ENCODE data around the gene TMC7.
A peak's percentile ranks its signal among the peaks of the same experiment; 100 is the strongest.

The TMC7 gene

DNA sequence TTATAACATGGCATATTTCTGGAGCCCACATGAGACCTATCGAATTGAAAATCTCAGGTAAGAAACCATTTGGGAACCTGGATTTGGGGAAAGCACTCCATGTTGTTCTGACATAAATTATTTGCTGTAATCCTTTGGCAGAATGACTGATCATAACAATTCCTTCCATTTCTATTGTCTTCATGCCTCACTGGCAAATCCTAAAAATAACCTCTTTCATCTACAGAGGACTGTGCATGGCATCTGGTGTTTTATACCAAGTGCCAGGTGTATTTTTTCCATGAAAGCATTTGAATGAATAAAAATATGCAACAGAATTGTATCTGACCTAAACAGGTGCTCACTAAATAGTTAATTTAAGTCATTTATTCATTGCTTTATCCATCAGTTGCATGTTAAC is 50.0 kb downstream of the TMC7 start:
- no peak for DNase-seq

- no peak for DNase-seq
Measured at GRCh38 chr16:19040400-19040799, 56.7 kb downstream of the TMC7 start.

GRCh38 chr16:19044769-19045168 is 61.0 kb downstream of the TMC7 start:
- no peak for DNase-seq

- DNase-seq = no peak
Measured at GRCh38 chr16:19046062-19046461, 62.3 kb downstream of the TMC7 start.

GRCh38 chr16:19062706-19063105 is 79.0 kb downstream of the TMC7 start:
- DNase-seq = no peak

DNA sequence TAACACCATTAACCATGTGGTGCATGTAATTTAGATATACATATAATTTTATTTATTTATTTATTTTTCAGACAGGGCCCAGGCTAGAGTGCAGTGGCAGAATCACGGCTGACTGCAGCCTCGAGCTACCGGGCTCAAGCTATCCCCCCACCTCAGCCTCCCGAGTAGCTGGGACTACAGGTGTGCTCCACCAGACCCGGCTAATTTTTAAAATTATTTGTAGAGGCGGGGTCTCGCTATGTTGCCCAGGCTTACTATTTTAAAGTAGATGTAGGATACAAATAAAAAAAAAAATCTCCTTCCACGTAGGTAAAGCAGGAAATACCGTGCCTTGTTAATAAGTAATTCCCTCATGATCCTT is 83.2 kb downstream of the TMC7 start:
- no peak for DNase-seq

- peak; percentile 98 for DNase-seq
Measured at GRCh38 chr16:19067349-19068236, 83.9 kb downstream of the TMC7 start, which contains the start of gene COQ7. TSS of gene COQ7 (plus strand) at chr16:19067614. CDS start at chr16:19067665, 51 bp downstream.

GRCh38 chr16:19068237-19068815 is 84.6 kb downstream of the TMC7 start:
- no peak for DNase-seq

- peak; percentile 19 for DNase-seq
Measured at GRCh38 chr16:19071811-19072777, 88.4 kb downstream of the TMC7 start.

GRCh38 chr16:19073344-19073743 is 89.6 kb downstream of the TMC7 start:
- DNase-seq = no peak

GRCh38 chr16:19073863-19074262 is 90.1 kb downstream of the TMC7 start:
- no peak for DNase-seq

DNA sequence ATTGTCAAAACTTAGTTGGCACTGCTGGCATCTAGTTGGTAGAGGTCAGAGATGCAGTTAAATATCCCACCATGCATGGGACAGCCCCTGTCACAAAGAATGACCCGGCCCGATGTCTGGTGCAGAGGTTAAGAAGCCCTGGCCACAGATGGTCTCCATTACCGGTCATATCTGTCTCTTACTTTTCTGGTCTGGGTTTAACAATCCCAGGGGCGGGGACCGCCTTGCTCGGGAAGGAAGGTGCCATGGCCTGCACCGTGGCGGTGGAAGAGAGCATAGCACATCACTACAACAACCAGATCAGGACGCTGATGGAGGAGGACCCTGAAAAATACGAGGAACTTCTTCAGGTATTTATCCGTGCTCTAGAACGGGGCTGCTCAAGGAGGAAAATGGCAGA is 91.8 kb downstream of the TMC7 start:
- no peak for DNase-seq

DNA sequence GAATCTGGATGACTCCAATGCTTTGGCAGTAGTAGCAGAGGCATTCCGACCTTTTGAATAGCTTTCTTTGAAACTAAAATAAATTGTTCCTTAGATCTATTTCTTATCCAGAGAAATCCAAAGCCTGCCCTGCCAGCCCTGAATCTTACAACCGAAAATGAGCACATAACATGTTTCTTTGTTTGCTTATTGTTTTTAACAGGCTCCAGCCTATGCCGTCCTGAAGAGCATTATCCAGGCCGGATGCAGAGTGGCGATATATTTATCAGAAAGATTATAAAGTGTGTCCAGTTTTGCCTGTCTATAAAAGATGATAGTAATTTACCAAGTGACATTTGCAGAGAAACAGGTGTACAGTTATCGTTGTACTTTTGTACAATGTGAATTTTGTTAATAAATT is 94.1 kb downstream of the TMC7 start:
- DNase-seq = no peak

- DNase-seq = no peak
Measured at GRCh38 chr16:19083670-19084069, 99.9 kb downstream of the TMC7 start.

DNA sequence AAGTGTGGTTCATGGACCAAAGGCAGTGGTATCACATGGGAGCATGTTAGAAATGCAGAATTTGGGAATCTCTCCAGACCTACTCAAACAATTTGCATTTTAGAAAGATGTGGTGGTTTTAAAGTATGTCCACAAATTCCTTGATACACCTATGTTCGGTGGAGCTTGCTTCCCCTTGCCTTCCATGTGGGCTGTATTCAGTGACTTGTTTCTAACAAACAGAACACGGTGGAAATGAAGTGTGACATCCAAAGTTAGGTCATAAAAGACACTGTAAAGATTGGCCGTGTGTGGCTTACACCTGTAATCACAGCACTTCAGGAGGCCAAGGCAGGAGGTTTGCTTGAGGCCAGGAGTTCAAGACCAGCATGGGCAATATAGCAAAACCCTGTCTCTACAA is 100.4 kb downstream of the TMC7 start:
- no peak for DNase-seq

DNA sequence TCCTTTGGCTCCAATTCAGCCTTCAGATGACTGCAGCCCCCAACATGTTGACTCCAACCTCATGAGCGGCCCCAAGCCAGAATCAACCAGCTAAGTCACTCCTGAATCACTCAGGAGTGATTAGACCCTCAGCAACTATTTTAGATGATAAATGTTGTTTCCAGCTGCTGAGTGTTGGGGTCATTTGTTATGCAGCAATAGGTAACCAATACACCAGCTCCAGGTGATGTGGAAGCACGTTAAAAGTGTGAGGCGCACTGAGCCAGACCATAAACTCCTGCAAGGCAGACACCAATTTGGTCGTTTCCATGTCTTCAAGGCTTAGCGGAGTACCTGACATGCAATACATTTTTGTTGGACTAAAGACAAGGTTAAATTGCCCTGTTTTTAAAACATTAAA is 101.1 kb downstream of the TMC7 start:
- DNase-seq = no peak

DNA sequence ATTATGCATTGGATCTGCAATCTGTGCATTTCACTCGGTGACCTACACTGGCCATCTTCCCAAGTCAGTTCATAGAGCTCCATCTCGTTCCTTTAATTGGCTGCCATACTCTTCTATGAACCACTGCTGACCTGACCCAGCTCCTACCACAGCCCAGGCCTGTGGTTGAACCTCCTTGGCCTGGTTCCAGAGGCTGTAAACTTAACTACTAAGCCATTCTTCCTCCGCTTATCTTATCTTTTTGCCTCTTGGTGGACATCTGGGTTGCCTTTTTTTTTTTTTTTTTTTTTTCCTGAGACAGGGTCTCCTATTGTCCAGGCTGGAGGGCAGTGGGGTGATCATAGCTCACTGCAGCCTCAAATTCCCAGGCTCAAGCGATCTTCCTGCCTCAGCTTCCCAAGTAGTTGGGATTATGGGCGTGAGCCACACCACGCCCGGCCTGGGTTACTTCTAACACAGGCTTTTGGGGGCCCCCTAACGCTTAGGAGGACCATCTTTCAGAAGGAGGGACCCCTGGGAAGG is 102.0 kb downstream of the TMC7 start:
- no peak for DNase-seq

DNA sequence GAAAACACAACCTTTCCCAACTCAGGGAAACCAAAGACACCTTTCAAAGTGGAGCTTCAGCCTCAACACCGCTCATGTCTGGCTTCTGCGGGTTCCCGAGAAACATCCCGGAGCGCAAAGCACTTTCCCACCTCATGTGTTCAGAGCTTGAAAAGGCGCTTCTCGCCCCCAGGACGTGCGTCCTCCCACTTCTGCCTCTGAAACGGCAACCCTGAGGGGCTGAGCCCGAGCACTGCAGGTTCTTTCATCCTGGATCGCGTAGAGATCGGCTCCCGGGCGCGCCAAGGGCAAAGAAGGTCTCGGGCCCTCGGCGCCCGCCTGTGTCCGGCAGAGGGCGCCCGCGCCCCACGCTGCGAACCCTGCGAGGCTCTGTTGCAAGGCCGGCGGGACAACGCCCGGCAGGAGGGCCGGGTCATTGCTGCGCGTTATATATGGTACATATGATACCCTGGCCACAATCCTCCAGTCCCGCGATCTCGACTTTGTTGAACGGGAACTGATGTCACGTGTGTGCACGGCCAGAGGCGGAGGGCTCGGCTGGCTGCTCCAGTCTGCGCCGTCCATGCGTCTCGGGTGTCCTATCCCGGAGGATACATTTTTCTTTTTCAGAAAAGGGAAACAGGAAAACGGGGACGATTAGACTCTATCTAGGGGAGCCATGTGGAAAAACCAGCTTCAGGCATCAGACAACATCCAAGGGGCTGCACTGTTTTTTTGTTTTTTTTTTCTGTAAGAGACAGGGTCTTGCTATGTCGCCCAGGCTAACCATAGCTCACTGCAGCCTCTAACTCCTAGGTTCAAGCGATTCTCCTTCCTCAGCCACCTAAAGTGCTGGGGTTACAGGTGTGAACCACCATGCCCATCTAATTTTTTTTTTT is 102.8 kb downstream of the TMC7 start:
- DNase-seq = peak; percentile 73

DNA sequence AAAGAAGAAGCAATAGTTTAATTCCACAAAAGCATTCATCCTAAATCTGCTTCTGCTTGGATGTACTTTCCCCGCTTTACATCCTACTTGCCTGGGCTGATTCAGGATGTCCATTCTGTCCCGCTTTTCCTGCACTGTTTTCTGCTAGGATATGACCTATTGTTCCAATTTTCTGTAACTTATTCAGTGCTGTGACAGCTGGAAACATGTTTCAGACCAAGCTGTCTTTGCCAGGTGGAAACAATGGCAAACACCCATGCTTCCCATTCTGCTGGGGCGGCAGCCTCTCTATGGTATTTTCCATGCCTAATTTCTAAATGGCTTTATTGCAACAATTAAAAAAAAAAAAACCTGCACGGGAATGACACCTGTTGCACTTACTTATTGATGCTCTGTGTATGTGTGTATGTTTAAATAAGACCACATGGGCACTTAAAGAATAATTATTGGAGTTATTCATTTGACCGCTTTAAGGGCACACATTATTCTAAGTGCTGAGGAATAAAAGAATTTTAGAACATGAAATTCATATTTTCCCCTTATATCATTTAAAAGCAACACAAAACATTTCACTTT is 104.7 kb downstream of the TMC7 start:
- DNase-seq = no peak

DNA sequence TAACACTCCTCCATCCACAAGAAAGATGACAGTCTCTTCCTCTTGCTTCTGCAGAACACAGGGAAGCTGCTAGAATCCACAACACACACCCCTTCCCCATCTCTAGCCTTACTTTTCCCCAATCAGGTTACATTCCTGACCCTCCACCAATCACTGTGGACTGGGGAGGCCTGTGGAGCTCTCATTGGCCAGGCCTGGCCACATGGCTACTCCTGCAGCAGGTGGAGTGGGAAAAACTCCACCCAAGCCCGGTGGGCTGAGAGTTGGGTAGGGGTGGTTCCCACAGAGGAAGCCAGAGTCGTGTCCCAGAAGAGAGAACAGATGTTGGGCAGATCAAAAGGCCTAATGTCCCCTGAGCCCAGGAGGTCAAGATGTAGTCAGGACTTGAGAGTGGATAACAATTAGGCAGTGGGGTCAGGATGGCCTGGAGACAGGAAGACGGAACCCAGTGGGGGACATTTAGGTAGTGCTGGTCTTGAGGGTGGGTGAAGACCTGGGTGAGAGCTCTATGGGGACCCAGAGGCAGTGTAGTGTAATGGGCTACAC is 105.7 kb downstream of the TMC7 start:
- no peak for DNase-seq

DNA sequence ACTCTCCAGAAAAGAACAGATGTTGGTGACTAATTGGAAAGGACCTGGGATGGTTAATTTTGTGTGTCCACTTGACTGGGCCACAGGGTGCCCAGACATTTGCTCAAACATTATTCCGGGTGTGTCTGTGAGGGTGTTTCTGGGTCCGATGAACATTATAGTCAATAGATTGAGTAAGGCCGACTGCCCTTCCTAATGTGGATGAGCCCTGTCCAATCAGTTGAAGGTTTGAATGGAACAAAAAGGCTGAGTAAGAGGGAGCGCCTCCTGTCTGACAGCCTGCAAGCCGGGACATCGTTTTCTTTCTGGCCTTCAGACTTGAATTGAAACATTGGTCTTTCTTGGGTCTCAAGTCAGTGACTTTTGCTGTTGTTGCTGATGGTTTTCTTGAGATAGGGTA is 107.2 kb downstream of the TMC7 start:
- DNase-seq = no peak
